AG04449 (cell line): ENCODE data around the gene FREM1.

Experiments
- CTCF ChIA-PET: fragments of 350-600 bp; formaldehyde crosslinking; extraction: SDS; loops from one replicate; lab custom pipeline; 2021; ENCODE audit warnings: antibody characterized with exemption; lab: Yijun Ruan, JAX
- POLR2A ChIA-PET: fragments of 400-600, 350-600 bp; formaldehyde crosslinking; extraction: SDS; loops from one replicate; lab custom pipeline; 2020; ENCODE audit warnings: antibody characterized with exemption, inconsistent platforms; lab: Yijun Ruan, JAX
- DNase-seq: peaks from one replicate; pipeline ENCODE4 v3.0.0-alpha.2; 2010; ENCODE audit warnings: low read depth, low spot score
- H3K4me3 ChIP-seq: 2 replicates; pipeline ENCODE4 v1.5.1; 2011; ENCODE audit warnings: low read depth, mild to moderate bottlenecking, control low read depth, low read length
- CTCF ChIP-seq: IDR thresholded peaks from one replicate; pipeline ENCODE4 v1.5.1; 2011; ENCODE audit warnings: mild to moderate bottlenecking, moderate library complexity, low read length, control low read depth, inconsistent platforms; ENCODE audit not compliant: insufficient read depth; ENCODE audit errors: missing control alignments

FREM1 gene

GRCh38 chr9:14857449-14858305 is 52.6 kb downstream of the FREM1 start:
- ChIA-PET CTCF (interaction anchor here (1.0 to 1.3 kb wide), 2 partner anchors 11 to 284 kb away, joined by 3 read pairs; no protein-coding TSS in a partner anchor), POLR2A (no interaction called here)
- TF ChIP-seq CTCF = no peak
- no peak overlapping the region for H3K4me3 ChIP-seq
- no peak for DNase-seq

GRCh38 chr9:14849851-14850250 is 60.4 kb downstream of the FREM1 start:
- H3K4me3 ChIP-seq = no peak overlapping the region
- DNase-seq = no peak
- CTCF ChIA-PET = no interaction called here
- POLR2A ChIA-PET = no interaction called here
- no peak for TF ChIP-seq CTCF

GRCh38 chr9:14849296-14849695 is 60.9 kb downstream of the FREM1 start:
- H3K4me3 ChIP-seq = no peak overlapping the region
- POLR2A ChIA-PET = no interaction called here
- CTCF ChIA-PET = no interaction called here
- DNase-seq = no peak
- TF ChIP-seq CTCF = no peak

GRCh38 chr9:14846871-14847311 is 63.3 kb downstream of the FREM1 start:
- ChIA-PET POLR2A (no interaction called here), CTCF (interaction anchor here (0.6 to 1.5 kb wide), 8 partner anchors 8 to 197 kb away, joined by 3 to 6 read pairs (median 4); no protein-coding TSS in a partner anchor)
- H3K4me3 ChIP-seq = no peak overlapping the region
- TF ChIP-seq CTCF = peak; percentile 83
- no peak for DNase-seq

- CTCF ChIA-PET = no interaction called here
- no peak overlapping the region for H3K4me3 ChIP-seq
- DNase-seq = no peak
- no peak for TF ChIP-seq CTCF
- POLR2A ChIA-PET = no interaction called here
Observed at GRCh38 chr9:14843163-14843562, 67.1 kb downstream of the FREM1 start.

GRCh38 chr9:14842269-14842668 is 68.0 kb downstream of the FREM1 start:
- H3K4me3 ChIP-seq = no peak overlapping the region
- ChIA-PET POLR2A (no interaction called here), CTCF (no interaction called here)
- no peak for DNase-seq
- no peak for TF ChIP-seq CTCF
